ENCODE results near the gene TMEM61.

- TF ChIP-seq CTCF (IDR thresholded peaks at IDR 0.05; ENCODE audit: low read depth, low read length) (no peak), EZH2phosphoT487 (IDR thresholded peaks at IDR 0.05; ENCODE audit: low read depth) (no peak)
These were observed 35.0 kb upstream of the TMEM61 start for GRCh38 chr1:54945393-54945936.

Data from OCI-LY3 (cell line).